ENCODE data around the gene PMM2.

The PMM2 gene

GRCh38 chr16:8826278-8826879, 28.7 kb downstream of the PMM2 start:
- WGBS = 91% methylated on average over 2 of the region's 3 CpGs
- Histone ChIP-seq H3K79me1 (replicated peaks; ENCODE audit: low read length, poor library complexity, severe bottlenecking) (peaks cover 22% of the 10 kb centered on the region), H2BK120ac (ENCODE audit: low read depth, low read length) (no peak overlapping the region), H2BK15ac (ENCODE audit: low read depth, poor library complexity, severe bottlenecking) (no peak overlapping the region), H3K4me1 (ENCODE audit: control insufficient read depth, insufficient read depth, low read depth, low read length) (peaks cover 3% of the 10 kb centered on the region), H4K91ac (ENCODE audit: low read length) (no peak overlapping the region), H2AK5ac (ENCODE audit: low read length, severe bottlenecking) (no peak overlapping the region), H2AFZ (ENCODE audit: low read depth, low read length) (no peak overlapping the region), H3K23ac (ENCODE audit: low read length in 2 of 2) (no peak overlapping the region), H2BK12ac (ENCODE audit: low read length in 2 of 2) (no peak overlapping the region), H3K4me3 (ENCODE audit: insufficient read depth in 1 of 2, low read depth in 1 of 2, low read length in 2 of 2) (no peak overlapping the region), H3K4ac (ENCODE audit: low read depth in 1 of 2, low read length in 2 of 2) (no peak overlapping the region), H3K14ac (ENCODE audit: low read length in 2 of 2) (no peak overlapping the region), H3K4me2 (ENCODE audit: low read length, poor library complexity, severe bottlenecking) (no peak overlapping the region), H3K36me3 (ENCODE audit: control insufficient read depth in 1 of 2, insufficient read depth in 2 of 2, low read depth in 1 of 2, low read length in 2 of 2) (peaks cover 27 to 81% of the 10 kb centered on the region in 2 experiments), H3K9ac (ENCODE audit: low read length) (peak overlapping the region; percentile 61), H2BK5ac (ENCODE audit: low read depth, low read length, poor library complexity, severe bottlenecking) (no peak overlapping the region), H3K27me3 (ENCODE audit: control insufficient read depth in 1 of 2, insufficient read depth in 1 of 2, low read length in 2 of 2) (no peaks in the 10 kb centered on the region), H4K8ac (ENCODE audit: low read length) (no peak overlapping the region), H3K9me3 (ENCODE audit: control insufficient read depth, low read length) (no peaks in the 10 kb centered on the region), H3K18ac (ENCODE audit: low read depth in 1 of 2, low read length in 2 of 2) (no peak overlapping the region), H3K27ac (ENCODE audit: low read length, poor library complexity, severe bottlenecking) (no peak overlapping the region)
- no peak for DNase-seq

GRCh38 chr16:8828541-8829165, 31.0 kb downstream of the PMM2 start:
- Histone ChIP-seq H3K4me2 (ENCODE audit: low read length, poor library complexity, severe bottlenecking) (no peak overlapping the region), H3K18ac (ENCODE audit: low read depth in 1 of 2, low read length in 2 of 2) (no peak overlapping the region), H3K9ac (ENCODE audit: low read length) (no peak overlapping the region), H3K27me3 (ENCODE audit: control insufficient read depth in 1 of 2, insufficient read depth in 1 of 2, low read length in 2 of 2) (no peaks in the 10 kb centered on the region), H3K27ac (ENCODE audit: low read length, poor library complexity, severe bottlenecking) (peak overlapping the region; percentile 47), H3K4me3 (ENCODE audit: insufficient read depth in 1 of 2, low read depth in 1 of 2, low read length in 2 of 2) (no peak overlapping the region), H2BK12ac (ENCODE audit: low read length in 2 of 2) (no peak overlapping the region), H3K4ac (ENCODE audit: low read depth in 1 of 2, low read length in 2 of 2) (no peak overlapping the region), H3K36me3 (ENCODE audit: control insufficient read depth in 1 of 2, insufficient read depth in 2 of 2, low read depth in 1 of 2, low read length in 2 of 2) (peaks cover 38 to 76% of the 10 kb centered on the region in 2 experiments), H2AK5ac (ENCODE audit: low read length, severe bottlenecking) (no peak overlapping the region), H2BK120ac (ENCODE audit: low read depth, low read length) (no peak overlapping the region), H4K8ac (ENCODE audit: low read length) (no peak overlapping the region), H3K4me1 (ENCODE audit: control insufficient read depth, insufficient read depth, low read depth, low read length) (peaks cover 3% of the 10 kb centered on the region), H2BK5ac (ENCODE audit: low read depth, low read length, poor library complexity, severe bottlenecking) (no peak overlapping the region), H3K14ac (ENCODE audit: low read length in 2 of 2) (no peak overlapping the region), H3K79me1 (replicated peaks; ENCODE audit: low read length, poor library complexity, severe bottlenecking) (peaks cover 27% of the 10 kb centered on the region), H2BK15ac (ENCODE audit: low read depth, poor library complexity, severe bottlenecking) (no peak overlapping the region), H4K91ac (ENCODE audit: low read length) (no peak overlapping the region), H3K9me3 (ENCODE audit: control insufficient read depth, low read length) (no peaks in the 10 kb centered on the region), H3K23ac (ENCODE audit: low read length in 2 of 2) (no peak overlapping the region), H2AFZ (ENCODE audit: low read depth, low read length) (no peak overlapping the region)
- WGBS = 92% methylated on average over 8 of the region's 8 CpGs
- no peak for DNase-seq

DNA sequence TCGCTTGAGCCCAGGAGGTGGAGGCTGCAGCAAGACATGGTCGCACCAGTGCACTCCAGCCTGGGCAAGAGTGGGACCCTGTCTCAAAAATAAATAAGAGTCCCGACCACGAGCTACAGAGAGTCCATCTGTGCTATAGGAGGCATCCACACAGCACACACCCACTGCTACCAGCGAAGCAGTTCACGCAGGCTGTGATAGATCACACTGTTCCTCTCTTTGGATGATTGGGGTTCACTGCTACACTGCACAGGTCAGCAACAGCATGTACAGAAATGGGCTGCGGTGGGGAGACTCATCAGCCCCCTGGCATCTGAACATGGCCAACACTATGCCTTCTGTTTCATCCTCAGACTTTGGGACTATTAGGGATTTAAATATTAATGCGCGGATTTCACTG, 33.8 kb downstream of the PMM2 start:
- H3K9ac ChIP-seq (ENCODE audit: low read length) = no peak overlapping the region
- no peak overlapping the region for H2BK5ac ChIP-seq (ENCODE audit: low read depth, low read length, poor library complexity, severe bottlenecking)
- no peak overlapping the region for H3K14ac ChIP-seq (ENCODE audit: low read length in 2 of 2)
- no peak overlapping the region for H2AK5ac ChIP-seq (ENCODE audit: low read length, severe bottlenecking)
- H3K27ac ChIP-seq (ENCODE audit: low read length, poor library complexity, severe bottlenecking) = no peak overlapping the region
- no peak overlapping the region for H3K4me2 ChIP-seq (ENCODE audit: low read length, poor library complexity, severe bottlenecking)
- no peak overlapping the region for H2BK12ac ChIP-seq (ENCODE audit: low read length in 2 of 2)
- peak overlapping the region; percentile 46 for H4K91ac ChIP-seq (ENCODE audit: low read length)
- H3K9me3 ChIP-seq (ENCODE audit: control insufficient read depth, low read length) = no peaks in the 10 kb centered on the region
- H3K36me3 ChIP-seq (ENCODE audit: control insufficient read depth in 1 of 2, insufficient read depth in 2 of 2, low read depth in 1 of 2, low read length in 2 of 2) = peaks cover 32 to 51% of the 10 kb centered on the region in 2 experiments
- no peak overlapping the region for H3K4ac ChIP-seq (ENCODE audit: low read depth in 1 of 2, low read length in 2 of 2)
- 85% methylated on average over 9 of the region's 9 CpGs for WGBS
- H3K18ac ChIP-seq (ENCODE audit: low read depth in 1 of 2, low read length in 2 of 2) = no peak overlapping the region
- H3K4me3 ChIP-seq (ENCODE audit: insufficient read depth in 1 of 2, low read depth in 1 of 2, low read length in 2 of 2) = no peak overlapping the region
- no peak overlapping the region for H2AFZ ChIP-seq (ENCODE audit: low read depth, low read length)
- H3K79me1 ChIP-seq (replicated peaks; ENCODE audit: low read length, poor library complexity, severe bottlenecking) = peaks cover 28% of the 10 kb centered on the region
- H3K23ac ChIP-seq (ENCODE audit: low read length in 2 of 2) = no peak overlapping the region
- H4K8ac ChIP-seq (ENCODE audit: low read length) = peak overlapping the region; percentile 75
- H2BK15ac ChIP-seq (ENCODE audit: low read depth, poor library complexity, severe bottlenecking) = no peak overlapping the region
- H3K4me1 ChIP-seq (ENCODE audit: control insufficient read depth, insufficient read depth, low read depth, low read length) = peaks cover 3% of the 10 kb centered on the region
- DNase-seq = no peak
- no peaks in the 10 kb centered on the region for H3K27me3 ChIP-seq (ENCODE audit: control insufficient read depth in 1 of 2, insufficient read depth in 1 of 2, low read length in 2 of 2)
- H2BK120ac ChIP-seq (ENCODE audit: low read depth, low read length) = no peak overlapping the region

DNA sequence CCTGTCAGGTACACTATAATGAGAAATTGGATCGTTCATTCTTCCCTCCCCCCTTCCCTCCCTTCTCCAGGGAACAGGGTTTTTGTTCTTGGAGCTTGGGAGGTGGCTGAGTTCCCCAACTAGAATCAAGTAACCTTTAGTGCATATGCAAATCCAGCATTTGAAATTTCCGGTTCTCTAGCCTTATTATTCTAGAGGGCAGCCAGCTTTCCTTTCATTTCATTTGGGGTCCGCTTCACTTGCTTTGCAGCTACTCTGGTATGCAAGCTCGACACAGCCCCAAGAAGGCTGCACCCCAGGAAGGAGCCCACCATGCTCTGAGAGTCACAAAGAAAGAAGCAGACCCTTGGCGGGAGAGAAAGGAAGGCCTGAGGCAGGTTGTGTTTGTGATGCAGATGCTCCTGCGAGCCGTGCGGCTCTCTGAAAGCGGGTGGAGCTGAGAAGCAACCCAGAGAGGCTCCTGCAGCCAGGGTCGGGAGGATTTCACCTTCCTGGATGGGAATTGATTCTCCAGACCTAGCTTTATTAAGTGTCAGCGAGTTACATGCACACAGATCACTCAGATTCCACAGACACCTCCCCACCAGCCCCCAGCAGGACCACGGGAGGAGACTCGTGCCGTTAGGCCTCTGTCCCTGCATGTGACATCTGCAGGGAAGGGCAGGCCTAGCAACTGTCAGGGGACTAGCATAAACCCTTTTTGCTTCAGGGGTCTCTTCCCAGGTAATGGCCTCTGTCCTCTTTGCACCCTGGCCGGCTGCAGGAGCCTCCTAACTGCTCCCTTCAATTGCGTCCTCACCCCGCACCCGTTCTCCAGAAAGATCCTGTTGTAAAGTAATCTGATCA, 34.5 kb downstream of the PMM2 start:
- Histone ChIP-seq H3K4ac (ENCODE audit: low read depth in 1 of 2, low read length in 2 of 2) (no peak overlapping the region), H3K4me2 (ENCODE audit: low read length, poor library complexity, severe bottlenecking) (no peak overlapping the region), H3K23ac (ENCODE audit: low read length in 2 of 2) (no peak overlapping the region), H4K8ac (ENCODE audit: low read length) (no peak overlapping the region), H3K4me3 (ENCODE audit: insufficient read depth in 1 of 2, low read depth in 1 of 2, low read length in 2 of 2) (no peak overlapping the region), H3K4me1 (ENCODE audit: control insufficient read depth, insufficient read depth, low read depth, low read length) (peaks cover 3% of the 10 kb centered on the region), H3K27ac (ENCODE audit: low read length, poor library complexity, severe bottlenecking) (no peak overlapping the region), H3K9ac (ENCODE audit: low read length) (no peak overlapping the region), H3K27me3 (ENCODE audit: control insufficient read depth in 1 of 2, insufficient read depth in 1 of 2, low read length in 2 of 2) (no peaks in the 10 kb centered on the region), H2AFZ (ENCODE audit: low read depth, low read length) (no peak overlapping the region), H4K91ac (ENCODE audit: low read length) (no peak overlapping the region), H3K9me3 (ENCODE audit: control insufficient read depth, low read length) (no peaks in the 10 kb centered on the region), H3K18ac (ENCODE audit: low read depth in 1 of 2, low read length in 2 of 2) (no peak overlapping the region), H3K36me3 (ENCODE audit: control insufficient read depth in 1 of 2, insufficient read depth in 2 of 2, low read depth in 1 of 2, low read length in 2 of 2) (peaks cover 32 to 48% of the 10 kb centered on the region in 2 experiments), H2BK120ac (ENCODE audit: low read depth, low read length) (no peak overlapping the region), H2AK5ac (ENCODE audit: low read length, severe bottlenecking) (no peak overlapping the region), H3K79me1 (replicated peaks; ENCODE audit: low read length, poor library complexity, severe bottlenecking) (peaks cover 26% of the 10 kb centered on the region), H2BK5ac (ENCODE audit: low read depth, low read length, poor library complexity, severe bottlenecking) (no peak overlapping the region), H2BK15ac (ENCODE audit: low read depth, poor library complexity, severe bottlenecking) (no peak overlapping the region), H3K14ac (ENCODE audit: low read length in 2 of 2) (no peak overlapping the region), H2BK12ac (ENCODE audit: low read length in 2 of 2) (no peak overlapping the region)
- 87% methylated on average over 18 of the region's 18 CpGs for WGBS
- no peak for DNase-seq
